ENCODE data around the gene CIT.

The CIT gene

GRCh38 chr12:119693511-119693910, 183.6 kb downstream of the CIT start:
- no peak for DNase-seq (ENCODE audit: insufficient read length, low spot score)
- TF ChIP-seq, protein P1, sequence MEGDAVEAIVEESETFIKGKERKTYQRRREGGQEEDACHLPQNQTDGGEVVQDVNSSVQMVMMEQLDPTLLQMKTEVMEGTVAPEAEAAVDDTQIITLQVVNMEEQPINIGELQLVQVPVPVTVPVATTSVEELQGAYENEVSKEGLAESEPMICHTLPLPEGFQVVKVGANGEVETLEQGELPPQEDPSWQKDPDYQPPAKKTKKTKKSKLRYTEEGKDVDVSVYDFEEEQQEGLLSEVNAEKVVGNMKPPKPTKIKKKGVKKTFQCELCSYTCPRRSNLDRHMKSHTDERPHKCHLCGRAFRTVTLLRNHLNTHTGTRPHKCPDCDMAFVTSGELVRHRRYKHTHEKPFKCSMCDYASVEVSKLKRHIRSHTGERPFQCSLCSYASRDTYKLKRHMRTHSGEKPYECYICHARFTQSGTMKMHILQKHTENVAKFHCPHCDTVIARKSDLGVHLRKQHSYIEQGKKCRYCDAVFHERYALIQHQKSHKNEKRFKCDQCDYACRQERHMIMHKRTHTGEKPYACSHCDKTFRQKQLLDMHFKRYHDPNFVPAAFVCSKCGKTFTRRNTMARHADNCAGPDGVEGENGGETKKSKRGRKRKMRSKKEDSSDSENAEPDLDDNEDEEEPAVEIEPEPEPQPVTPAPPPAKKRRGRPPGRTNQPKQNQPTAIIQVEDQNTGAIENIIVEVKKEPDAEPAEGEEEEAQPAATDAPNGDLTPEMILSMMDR (IDR thresholded peaks at IDR 0.05; ENCODE audit: insufficient read depth, missing control alignments) = no peak
- FAIRE-seq = no peak

- DNase-seq (ENCODE audit: insufficient read length, low spot score) (no peak), FAIRE-seq (no peak)
- TF ChIP-seq, protein P1 (IDR thresholded peaks at IDR 0.05; ENCODE audit: insufficient read depth, missing control alignments) = no peak
Observed at GRCh38 chr12:119692997-119693396, 184.1 kb downstream of the CIT start.

DNA sequence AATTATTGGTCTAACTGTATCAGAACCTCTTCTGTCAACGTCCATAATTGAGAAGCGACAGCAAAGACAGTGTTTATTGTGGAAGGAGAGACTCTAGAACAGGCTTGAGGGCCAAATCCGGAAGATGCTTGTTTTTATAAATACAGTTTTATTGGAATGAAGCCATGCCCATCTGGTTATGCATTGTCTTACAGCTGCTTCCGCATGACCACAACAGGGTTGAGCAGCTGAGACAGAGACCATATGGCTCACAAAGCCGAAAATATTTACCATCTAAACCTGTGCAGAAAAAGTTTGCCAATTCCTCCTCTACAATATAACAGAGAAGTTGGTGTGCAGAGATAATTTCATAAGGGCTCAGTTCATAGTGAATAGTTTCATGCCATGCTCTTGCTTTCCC, 184.7 kb downstream of the CIT start:
- FAIRE-seq = no peak
- TF ChIP-seq, protein P1 (IDR thresholded peaks at IDR 0.05; ENCODE audit: insufficient read depth, missing control alignments) = no peak
- DNase-seq (ENCODE audit: insufficient read length, low spot score) = no peak

GRCh38 chr12:119691202-119691810, 185.8 kb downstream of the CIT start:
- FAIRE-seq = no peak
- no peak for DNase-seq (ENCODE audit: insufficient read length, low spot score)
- TF ChIP-seq, protein P1 (IDR thresholded peaks at IDR 0.05; ENCODE audit: insufficient read depth, missing control alignments) = no peak

DNA sequence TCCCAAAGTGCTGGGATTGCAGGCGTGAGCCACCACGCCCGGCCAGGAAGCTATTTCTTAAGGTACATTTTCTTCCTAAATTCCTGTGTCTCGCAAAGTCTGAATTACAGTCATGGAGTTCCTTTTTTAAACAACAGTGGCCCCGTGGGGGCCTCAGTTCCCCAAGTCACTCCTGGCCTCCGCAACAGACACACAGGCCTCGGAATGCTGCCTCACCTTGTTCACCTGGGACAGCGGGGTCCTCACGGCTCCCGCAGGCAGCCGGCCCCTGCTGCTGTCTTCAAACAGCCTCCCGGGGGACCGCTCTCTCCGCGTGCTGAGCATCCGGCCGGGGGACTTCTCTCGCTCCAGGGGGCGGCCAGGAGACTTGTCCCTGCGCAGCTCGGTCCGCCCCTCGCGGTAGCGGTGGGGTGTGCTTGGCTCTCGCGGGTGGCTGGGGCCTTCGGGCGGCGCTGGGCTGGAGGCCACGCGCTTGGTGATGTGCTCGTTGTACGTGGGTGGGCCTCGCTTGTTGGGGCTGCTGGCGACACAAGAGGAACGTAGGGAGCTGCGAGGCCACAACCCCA, 187.1 kb downstream of the CIT start:
- DNase-seq (ENCODE audit: insufficient read length, low spot score) (no peak), FAIRE-seq (no peak)
- TF ChIP-seq, protein P1 (IDR thresholded peaks at IDR 0.05; ENCODE audit: insufficient read depth, missing control alignments) = no peak

GRCh38 chr12:119687879-119688278, 189.2 kb downstream of the CIT start:
- TF ChIP-seq, protein P1 (IDR thresholded peaks at IDR 0.05; ENCODE audit: insufficient read depth, missing control alignments) = no peak
- FAIRE-seq (no peak), DNase-seq (ENCODE audit: insufficient read length, low spot score) (no peak)

GRCh38 chr12:119687406-119687805, 189.7 kb downstream of the CIT start:
- no peak for DNase-seq (ENCODE audit: insufficient read length, low spot score)
- no peak for FAIRE-seq
- TF ChIP-seq, protein P1 (IDR thresholded peaks at IDR 0.05; ENCODE audit: insufficient read depth, missing control alignments) = no peak
